Glutamatergic neuron (in vitro differentiated cells): ENCODE data around the gene INPP4A. TPM values are rescaled to one million over a fixed set of nuclear protein-coding genes. Genes with fewer than 3 reads are reported as not detected.
"Not testable (repeated sequence)": the region's sequence is repeated elsewhere in the genome, so short reads cannot be mapped to it uniquely, and the experiment has no call there.

Experiments
- DNase-seq: peaks from one replicate; pipeline ENCODE4 v3.0.0; 2022
- H3K27ac Mint-ChIP-seq: one replicate; pipeline ENCODE4 v1.8.0; 2020; ENCODE audit warnings: mild to moderate bottlenecking, mixed read lengths, inconsistent platforms; ENCODE audit not compliant: unreplicated experiment
- H3K27me3 Mint-ChIP-seq: one replicate; pipeline ENCODE4 v1.8.0; 2020; ENCODE audit warnings: mild to moderate bottlenecking, moderate library complexity, mixed read lengths, inconsistent platforms; ENCODE audit not compliant: unreplicated experiment
- H3K36me3 Mint-ChIP-seq: one replicate; pipeline ENCODE4 v1.8.0; 2020; ENCODE audit warnings: mild to moderate bottlenecking, mixed read lengths, inconsistent platforms; ENCODE audit not compliant: unreplicated experiment
- H3K4me1 Mint-ChIP-seq: one replicate; pipeline ENCODE4 v1.8.0; 2020; ENCODE audit warnings: mild to moderate bottlenecking, low read depth, mixed read lengths, inconsistent platforms; ENCODE audit not compliant: unreplicated experiment
- H3K4me3 Mint-ChIP-seq: one replicate; pipeline ENCODE4 v1.8.0; 2020; ENCODE audit warnings: mild to moderate bottlenecking, mixed read lengths, inconsistent platforms; ENCODE audit not compliant: unreplicated experiment
- H3K9me3 Mint-ChIP-seq: one replicate; pipeline ENCODE4 v1.8.0; 2020; ENCODE audit warnings: mild to moderate bottlenecking, moderate library complexity, mixed read lengths, inconsistent platforms; ENCODE audit not compliant: unreplicated experiment
- total RNA-seq: library from RNA; stranded (reverse); fragmentation: NEBNext Ultra II Directional; extraction: Animal tissue kit (Norgen Biotek cat#: 25700); gene quantifications from one replicate; pipeline ENCODE4 v1.2.1, GENCODE V29; 2021; ENCODE audit not compliant: unreplicated experiment
- TF ChIP-seq, protein P1 (sequence below): fragments of 200-600 bp; sonication (generic); IDR thresholded peaks from one replicate; pipeline ENCODE4 v1.5.0; 2021; ENCODE audit not compliant: partially characterized antibody, unreplicated experiment

INPP4A gene
- total RNA-seq, 1 donor from 2014 or later = 54.5 TPM

DNA sequence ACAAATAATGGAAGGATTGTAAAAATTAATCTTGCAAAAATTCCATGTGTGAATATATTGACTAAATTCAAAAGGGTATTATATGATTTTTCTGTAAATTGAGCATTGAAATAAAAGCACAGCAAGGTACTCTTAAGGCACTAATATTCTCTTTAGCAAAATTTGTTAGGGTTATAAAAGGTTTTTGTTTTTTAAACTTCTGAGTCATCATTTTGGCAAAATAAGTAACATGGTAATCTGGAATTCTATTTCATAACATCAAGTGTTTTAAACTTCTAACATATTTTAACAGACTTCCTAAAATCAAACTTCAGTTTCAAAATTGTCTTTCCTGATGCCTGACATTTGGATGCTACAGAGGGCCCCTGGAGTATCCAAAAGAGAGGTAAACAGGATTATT lies 12.5 kb upstream of the INPP4A start:
- Mint-ChIP-seq H3K27me3 (no peaks in the 10 kb centered on the region), H3K4me3 (no peak overlapping the region), H3K36me3 (peaks cover 8% of the 10 kb centered on the region), H3K4me1 (no peaks in the 10 kb centered on the region), H3K27ac (no peak overlapping the region), H3K9me3 (peaks cover 6% of the 10 kb centered on the region)
- TF ChIP-seq, protein P1, sequence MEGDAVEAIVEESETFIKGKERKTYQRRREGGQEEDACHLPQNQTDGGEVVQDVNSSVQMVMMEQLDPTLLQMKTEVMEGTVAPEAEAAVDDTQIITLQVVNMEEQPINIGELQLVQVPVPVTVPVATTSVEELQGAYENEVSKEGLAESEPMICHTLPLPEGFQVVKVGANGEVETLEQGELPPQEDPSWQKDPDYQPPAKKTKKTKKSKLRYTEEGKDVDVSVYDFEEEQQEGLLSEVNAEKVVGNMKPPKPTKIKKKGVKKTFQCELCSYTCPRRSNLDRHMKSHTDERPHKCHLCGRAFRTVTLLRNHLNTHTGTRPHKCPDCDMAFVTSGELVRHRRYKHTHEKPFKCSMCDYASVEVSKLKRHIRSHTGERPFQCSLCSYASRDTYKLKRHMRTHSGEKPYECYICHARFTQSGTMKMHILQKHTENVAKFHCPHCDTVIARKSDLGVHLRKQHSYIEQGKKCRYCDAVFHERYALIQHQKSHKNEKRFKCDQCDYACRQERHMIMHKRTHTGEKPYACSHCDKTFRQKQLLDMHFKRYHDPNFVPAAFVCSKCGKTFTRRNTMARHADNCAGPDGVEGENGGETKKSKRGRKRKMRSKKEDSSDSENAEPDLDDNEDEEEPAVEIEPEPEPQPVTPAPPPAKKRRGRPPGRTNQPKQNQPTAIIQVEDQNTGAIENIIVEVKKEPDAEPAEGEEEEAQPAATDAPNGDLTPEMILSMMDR = no peak
- no peak for DNase-seq

DNA sequence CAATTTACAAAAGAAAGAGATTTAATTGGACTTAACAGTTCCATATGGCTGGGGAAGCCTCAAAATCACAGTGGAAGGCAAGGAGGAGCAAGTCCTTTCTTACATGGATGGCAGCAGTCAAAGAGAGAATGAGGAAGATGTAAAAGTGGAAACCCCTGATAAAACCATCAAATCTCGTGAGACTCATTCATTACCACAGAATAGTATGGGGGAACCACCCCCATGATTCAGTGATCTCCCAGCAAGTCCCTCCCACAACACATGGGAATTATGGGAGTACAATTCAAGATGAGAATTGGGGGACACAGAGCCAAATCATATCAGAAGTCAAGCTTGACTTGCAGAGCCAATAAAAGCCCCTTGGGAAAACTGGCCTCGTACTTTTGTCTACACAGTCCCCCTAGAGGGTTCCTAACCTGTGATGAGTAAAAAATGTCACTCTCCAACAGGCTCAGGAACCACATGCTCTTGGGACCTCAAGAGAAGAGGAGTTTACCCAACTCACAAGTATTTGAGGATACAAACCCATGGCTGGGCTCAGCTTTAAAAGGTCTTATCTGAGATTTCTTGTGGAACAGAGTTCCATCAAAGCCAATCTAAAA lies 11.2 kb upstream of the INPP4A start:
- TF ChIP-seq, protein P1 = no peak
- Mint-ChIP-seq H3K27me3 (no peaks in the 10 kb centered on the region), H3K4me3 (no peak overlapping the region), H3K4me1 (no peaks in the 10 kb centered on the region), H3K27ac (no peak overlapping the region), H3K36me3 (peaks cover 9% of the 10 kb centered on the region), H3K9me3 (peaks cover 6% of the 10 kb centered on the region)
- no peak for DNase-seq

DNA sequence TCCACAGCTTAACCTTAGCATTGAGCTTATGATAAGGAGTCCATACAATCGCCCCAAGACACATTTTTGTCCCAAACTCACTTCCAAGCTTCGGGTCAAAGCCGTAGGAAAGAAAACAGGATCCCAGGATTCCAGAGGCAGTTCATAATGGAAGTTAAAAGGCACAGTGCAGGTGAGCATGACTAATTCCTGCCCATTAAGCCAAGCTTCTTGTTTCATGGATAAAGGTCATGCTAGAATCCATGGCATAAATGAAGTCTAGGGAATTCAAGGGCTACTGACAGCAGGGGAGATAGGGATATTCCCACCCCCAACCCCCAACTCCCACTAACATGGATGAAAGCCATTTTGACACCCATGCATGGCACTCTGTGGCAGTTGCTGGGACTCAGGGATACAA lies 10.2 kb upstream of the INPP4A start:
- Mint-ChIP-seq H3K36me3 (peaks cover 19% of the 10 kb centered on the region), H3K4me1 (no peaks in the 10 kb centered on the region), H3K4me3 (no peak overlapping the region), H3K27me3 (no peaks in the 10 kb centered on the region), H3K27ac (no peak overlapping the region), H3K9me3 (peaks cover 6% of the 10 kb centered on the region)
- DNase-seq = no peak
- TF ChIP-seq, protein P1 = no peak

DNA sequence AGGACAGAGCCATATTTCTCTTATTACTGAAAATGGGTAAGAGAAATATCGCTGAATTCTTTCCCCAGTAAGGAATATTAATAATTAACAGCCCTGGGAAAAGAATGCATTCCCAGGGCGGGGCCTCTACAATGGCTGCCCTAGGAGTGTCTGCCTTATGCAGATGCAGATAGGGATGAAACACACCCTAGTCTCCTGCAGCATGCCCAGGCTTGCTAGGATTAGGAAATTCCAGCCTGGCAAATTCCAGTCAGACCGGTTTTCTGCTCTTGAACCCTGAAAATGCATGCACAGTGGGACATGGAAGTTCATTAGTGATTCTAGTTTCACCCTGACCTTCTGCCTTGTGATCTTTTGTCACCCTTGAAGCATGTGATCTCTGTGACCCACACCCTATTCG lies 9.0 kb upstream of the INPP4A start:
- not testable (repeated sequence) for H3K4me1 Mint-ChIP-seq, H3K9me3 Mint-ChIP-seq, H3K27me3 Mint-ChIP-seq, H3K4me3 Mint-ChIP-seq, DNase-seq, H3K27ac Mint-ChIP-seq
- H3K36me3 Mint-ChIP-seq = peaks cover 24% of the 10 kb centered on the region

DNA sequence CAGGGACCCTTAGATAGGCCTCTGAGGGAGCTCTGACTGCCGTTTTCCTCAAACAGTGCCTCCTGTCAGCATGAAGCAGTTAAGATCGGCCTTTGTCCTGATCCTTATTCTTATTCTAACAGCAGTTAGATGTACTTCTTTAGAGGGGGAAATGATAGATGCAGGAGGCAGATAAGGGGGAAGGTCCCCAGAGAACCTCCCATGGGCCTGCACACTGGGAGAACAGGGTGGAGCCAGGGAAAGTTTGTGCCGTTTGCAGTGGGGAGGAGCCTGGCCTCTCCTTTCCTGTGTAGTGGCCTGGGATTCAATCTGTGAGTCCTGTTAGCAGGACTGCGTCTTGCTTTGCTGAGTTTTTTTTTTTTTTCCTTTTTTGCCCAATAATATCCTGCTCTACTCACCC lies 7.9 kb upstream of the INPP4A start:
- Mint-ChIP-seq H3K27ac (no peak overlapping the region), H3K27me3 (no peaks in the 10 kb centered on the region), H3K36me3 (peaks cover 24% of the 10 kb centered on the region), H3K4me1 (no peaks in the 10 kb centered on the region), H3K9me3 (peaks cover 6% of the 10 kb centered on the region), H3K4me3 (no peak overlapping the region)
- TF ChIP-seq, protein P1 = no peak
- DNase-seq = no peak
